ENCODE results near the gene GPR135.

The GPR135 gene

DNA sequence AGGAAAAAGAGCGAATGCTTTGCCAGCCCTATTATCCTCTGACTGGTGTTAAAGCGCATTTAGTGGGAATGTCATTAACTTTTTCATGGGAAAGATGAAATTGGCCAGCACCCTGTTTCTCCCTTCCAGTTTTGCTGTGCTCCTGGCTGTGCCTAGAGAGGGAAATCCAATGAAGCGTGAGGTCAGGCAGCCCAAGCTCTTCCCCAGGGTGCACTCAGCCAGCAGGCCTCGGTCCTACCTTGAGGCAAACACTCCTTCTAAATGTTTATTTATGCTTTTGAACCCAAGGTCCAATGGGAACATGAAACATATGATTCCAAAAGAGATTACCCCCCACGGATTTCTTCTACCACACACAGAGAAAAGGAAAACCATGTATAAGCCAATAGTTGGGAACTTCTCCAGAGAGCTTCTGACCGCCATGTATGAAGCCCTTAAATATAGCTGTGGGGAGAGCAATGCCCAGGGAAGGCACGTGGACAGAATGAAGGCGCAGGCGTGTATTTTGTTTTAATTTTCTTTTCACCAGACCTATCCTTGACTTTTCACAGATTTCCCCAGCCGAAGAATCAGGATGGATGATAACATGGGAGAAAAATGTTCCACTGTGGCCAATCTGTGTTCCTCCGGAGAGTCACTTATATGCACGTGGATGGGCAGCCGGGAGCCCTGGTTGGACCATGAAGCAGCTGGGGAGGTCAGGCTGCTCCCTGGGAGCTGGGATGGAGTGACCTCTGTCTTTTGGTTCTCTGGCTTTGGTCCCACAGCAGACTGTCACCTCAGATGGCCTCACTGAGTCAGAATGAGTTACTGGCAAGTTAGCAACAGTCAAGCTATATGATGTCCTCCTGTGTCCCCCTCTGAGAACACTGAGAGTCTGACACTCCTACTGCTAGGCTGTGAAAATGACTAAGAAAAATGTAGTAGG lies 37.3 kb downstream of the GPR135 start:
- DNase-seq: no peak
- H3K4me1 ChIP-seq (ENCODE audit: control extremely low read depth in 1 of 4, control insufficient read depth in 4 of 4, insufficient read depth in 4 of 4, low read length in 3 of 4): peaks cover 0 to 20% (median 4%) of the 10 kb centered on the region in 4 experiments
- ChIA-PET CTCF (interaction anchor here (1.1 to 2.5 kb wide), 6 partner anchors 11 to 302 kb away, joined by 3 to 12 read pairs (median 5); no protein-coding TSS in a partner anchor), POLR2A (no interaction called here)
- H3K27ac ChIP-seq (ENCODE audit: insufficient read depth in 1 of 2, low read depth in 1 of 2, low read length in 2 of 2, poor library complexity in 1 of 2, severe bottlenecking in 2 of 2): no peak overlapping the region
- 98% methylated on average over 6 of the region's 13 CpGs for WGBS (ENCODE audit: insufficient coverage)
- no peaks in the 10 kb centered on the region for H3K9me3 ChIP-seq (ENCODE audit: control extremely low read depth in 1 of 5, control insufficient read depth in 4 of 5, insufficient read depth in 2 of 5, low read depth in 1 of 5, low read length in 4 of 5)
- no peak overlapping the region for H3K4me3 ChIP-seq (ENCODE audit: control insufficient read depth in 1 of 7, extremely low read depth in 1 of 7, insufficient read depth in 4 of 7, low read depth in 2 of 7, low read length in 6 of 7)
- no peaks in the 10 kb centered on the region for H3K27me3 ChIP-seq (replicated peaks in 2 of 5; ENCODE audit: control insufficient read depth in 4 of 5, insufficient read depth in 5 of 5, low read length in 4 of 5)
- H3K36me3 ChIP-seq (ENCODE audit: control insufficient read depth in 4 of 4, insufficient read depth in 4 of 4, low read length in 3 of 4): no peaks in the 10 kb centered on the region

DNA sequence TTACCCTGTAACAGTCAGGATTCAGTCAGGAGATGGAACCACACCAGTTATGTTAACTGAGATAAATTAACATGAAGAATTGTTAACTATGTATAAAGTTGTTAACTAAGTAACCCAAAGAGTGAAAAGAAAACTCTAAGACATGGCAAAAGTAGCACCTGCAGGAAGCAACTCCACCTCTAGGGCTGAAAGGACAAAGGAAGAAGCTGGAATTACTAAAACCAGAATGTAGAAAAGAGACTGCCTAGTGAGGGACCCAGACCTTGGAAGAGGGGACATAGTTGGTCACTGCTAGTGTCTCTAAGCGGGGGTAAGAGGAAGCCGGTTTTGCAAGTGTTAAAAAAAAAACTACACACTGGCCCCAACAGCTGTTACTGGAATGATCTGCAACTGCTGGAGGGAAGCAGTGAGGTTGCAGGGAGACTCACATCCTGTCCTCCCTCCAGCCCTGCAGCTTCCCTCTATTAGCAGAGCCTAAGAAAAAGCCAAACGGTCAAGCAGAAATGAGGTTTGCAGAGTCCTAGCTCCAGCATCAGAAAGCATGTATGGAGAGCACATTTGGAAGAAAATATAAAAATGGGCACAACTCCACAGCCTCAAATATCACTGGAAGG lies 39.8 kb downstream of the GPR135 start:
- H3K4me3 ChIP-seq (ENCODE audit: control insufficient read depth in 1 of 7, extremely low read depth in 1 of 7, insufficient read depth in 4 of 7, low read depth in 2 of 7, low read length in 6 of 7): no peak overlapping the region
- ChIA-PET CTCF (interaction anchor here (0.9 to 1.6 kb wide), 3 partner anchors 57 to 299 kb away, joined by 3 to 4 read pairs (median 3); no protein-coding TSS in a partner anchor), POLR2A (no interaction called here)
- H3K27ac ChIP-seq (ENCODE audit: insufficient read depth in 1 of 2, low read depth in 1 of 2, low read length in 2 of 2, poor library complexity in 1 of 2, severe bottlenecking in 2 of 2): no peak overlapping the region
- no peaks in the 10 kb centered on the region for H3K9me3 ChIP-seq (ENCODE audit: control extremely low read depth in 1 of 5, control insufficient read depth in 4 of 5, insufficient read depth in 2 of 5, low read depth in 1 of 5, low read length in 4 of 5)
- H3K36me3 ChIP-seq (ENCODE audit: control insufficient read depth in 4 of 4, insufficient read depth in 4 of 4, low read length in 3 of 4): no peaks in the 10 kb centered on the region
- WGBS (ENCODE audit: insufficient coverage): 80% methylated on average over 1 of the region's 3 CpGs
- no peak for DNase-seq
- H3K4me1 ChIP-seq (ENCODE audit: control extremely low read depth in 1 of 4, control insufficient read depth in 4 of 4, insufficient read depth in 4 of 4, low read length in 3 of 4): peaks cover 0 to 20% (median 4%) of the 10 kb centered on the region in 4 experiments
- H3K27me3 ChIP-seq (replicated peaks in 2 of 5; ENCODE audit: control insufficient read depth in 4 of 5, insufficient read depth in 5 of 5, low read length in 4 of 5): no peaks in the 10 kb centered on the region

GRCh38 chr14:59424341-59425071 lies 40.7 kb downstream of the GPR135 start:
- POLR2A ChIA-PET: no interaction called here
- CTCF ChIA-PET: interaction anchor here (0.9 to 1.6 kb wide), 3 partner anchors 56 to 298 kb away, joined by 3 to 4 read pairs (median 3); no protein-coding TSS in a partner anchor
- Histone ChIP-seq H3K36me3 (ENCODE audit: control insufficient read depth in 4 of 4, insufficient read depth in 4 of 4, low read length in 3 of 4) (no peaks in the 10 kb centered on the region), H3K4me1 (ENCODE audit: control extremely low read depth in 1 of 4, control insufficient read depth in 4 of 4, insufficient read depth in 4 of 4, low read length in 3 of 4) (peaks cover 0 to 20% (median 4%) of the 10 kb centered on the region in 4 experiments), H3K27me3 (replicated peaks in 2 of 5; ENCODE audit: control insufficient read depth in 4 of 5, insufficient read depth in 5 of 5, low read length in 4 of 5) (no peaks in the 10 kb centered on the region), H3K9me3 (ENCODE audit: control extremely low read depth in 1 of 5, control insufficient read depth in 4 of 5, insufficient read depth in 2 of 5, low read depth in 1 of 5, low read length in 4 of 5) (no peaks in the 10 kb centered on the region), H3K4me3 (ENCODE audit: control insufficient read depth in 1 of 7, extremely low read depth in 1 of 7, insufficient read depth in 4 of 7, low read depth in 2 of 7, low read length in 6 of 7) (no peak overlapping the region), H3K27ac (ENCODE audit: insufficient read depth in 1 of 2, low read depth in 1 of 2, low read length in 2 of 2, poor library complexity in 1 of 2, severe bottlenecking in 2 of 2) (no peak overlapping the region)
- 95% methylated on average over 2 of the region's 4 CpGs for WGBS (ENCODE audit: insufficient coverage)
- DNase-seq: no peak

DNA sequence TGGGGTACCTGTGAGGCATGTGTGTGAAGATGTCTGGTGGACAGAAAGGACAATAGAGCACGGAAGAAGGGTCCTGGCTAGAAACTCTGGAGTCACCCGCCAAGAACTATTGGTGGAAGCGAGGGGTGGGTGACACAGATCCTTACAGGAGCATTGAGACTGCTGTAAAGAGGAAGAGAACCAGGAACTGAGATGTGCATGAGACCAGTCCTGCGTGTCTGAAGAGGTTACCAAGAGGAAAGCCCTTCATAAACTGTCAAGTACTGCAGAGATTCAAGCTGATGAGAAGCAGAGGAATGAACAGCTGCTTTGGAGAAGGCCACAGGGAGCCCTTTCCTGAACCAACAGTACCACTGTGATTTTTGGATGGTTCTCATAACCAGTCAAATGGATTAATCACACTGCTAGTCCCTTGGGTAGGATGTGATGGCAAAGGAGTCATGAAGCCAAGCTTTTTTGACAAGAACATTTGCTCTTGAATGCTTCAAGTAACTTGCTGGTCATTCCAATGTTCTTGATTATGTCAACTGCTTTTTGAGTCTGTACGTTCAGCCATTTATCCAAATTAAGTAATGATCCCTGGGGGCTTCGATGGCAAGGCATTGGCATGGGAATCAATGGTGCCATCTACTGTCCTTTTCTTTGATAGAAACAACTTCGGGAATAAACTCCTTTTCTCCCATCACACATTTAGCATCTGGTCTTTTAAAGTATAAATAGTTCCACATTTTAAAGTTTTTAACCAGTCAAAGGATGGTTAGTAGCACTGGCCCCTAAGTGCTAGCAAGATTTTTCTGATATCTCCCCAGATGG lies 42.9 kb downstream of the GPR135 start:
- no peak for DNase-seq
- Histone ChIP-seq H3K4me3 (ENCODE audit: control insufficient read depth in 1 of 7, extremely low read depth in 1 of 7, insufficient read depth in 4 of 7, low read depth in 2 of 7, low read length in 6 of 7) (no peak overlapping the region), H3K36me3 (ENCODE audit: control insufficient read depth in 4 of 4, insufficient read depth in 4 of 4, low read length in 3 of 4) (no peaks in the 10 kb centered on the region), H3K27ac (ENCODE audit: insufficient read depth in 1 of 2, low read depth in 1 of 2, low read length in 2 of 2, poor library complexity in 1 of 2, severe bottlenecking in 2 of 2) (no peak overlapping the region), H3K4me1 (ENCODE audit: control extremely low read depth in 1 of 4, control insufficient read depth in 4 of 4, insufficient read depth in 4 of 4, low read length in 3 of 4) (peaks cover 0 to 19% (median 4%) of the 10 kb centered on the region in 4 experiments), H3K27me3 (replicated peaks in 2 of 5; ENCODE audit: control insufficient read depth in 4 of 5, insufficient read depth in 5 of 5, low read length in 4 of 5) (no peaks in the 10 kb centered on the region), H3K9me3 (ENCODE audit: control extremely low read depth in 1 of 5, control insufficient read depth in 4 of 5, insufficient read depth in 2 of 5, low read depth in 1 of 5, low read length in 4 of 5) (no peaks in the 10 kb centered on the region)
- POLR2A ChIA-PET: no interaction called here
- CTCF ChIA-PET: interaction anchor here (0.6 to 1.5 kb wide), 7 partner anchors 8 to 978 kb away, joined by 3 to 4 read pairs (median 3); no protein-coding TSS in a partner anchor
- WGBS (ENCODE audit: insufficient coverage): 94% methylated on average over 4 of the region's 7 CpGs

GRCh38 chr14:59419303-59419702 lies 45.9 kb downstream of the GPR135 start:
- ChIA-PET CTCF (interaction anchor here (1.0 kb wide), 2 partner anchors 10 to 296 kb away, joined by 3 read pairs; no protein-coding TSS in a partner anchor), POLR2A (interaction anchor here (0.6 kb wide), 1 partner anchor 847 kb away, joined by 4 read pairs; no protein-coding TSS in a partner anchor)
- Histone ChIP-seq H3K27me3 (replicated peaks in 2 of 5; ENCODE audit: control insufficient read depth in 4 of 5, insufficient read depth in 5 of 5, low read length in 4 of 5) (no peaks in the 10 kb centered on the region), H3K36me3 (ENCODE audit: control insufficient read depth in 4 of 4, insufficient read depth in 4 of 4, low read length in 3 of 4) (no peaks in the 10 kb centered on the region), H3K27ac (ENCODE audit: insufficient read depth in 1 of 2, low read depth in 1 of 2, low read length in 2 of 2, poor library complexity in 1 of 2, severe bottlenecking in 2 of 2) (no peak overlapping the region), H3K9me3 (ENCODE audit: control extremely low read depth in 1 of 5, control insufficient read depth in 4 of 5, insufficient read depth in 2 of 5, low read depth in 1 of 5, low read length in 4 of 5) (no peaks in the 10 kb centered on the region), H3K4me1 (ENCODE audit: control extremely low read depth in 1 of 4, control insufficient read depth in 4 of 4, insufficient read depth in 4 of 4, low read length in 3 of 4) (no peaks in the 10 kb centered on the region), H3K4me3 (ENCODE audit: control insufficient read depth in 1 of 7, extremely low read depth in 1 of 7, insufficient read depth in 4 of 7, low read depth in 2 of 7, low read length in 6 of 7) (no peak overlapping the region)
- no peak for DNase-seq
- WGBS (ENCODE audit: insufficient coverage): no CpG with 5 or more reads among the region's 2 CpGs

GRCh38 chr14:59417311-59417710 lies 47.9 kb downstream of the GPR135 start:
- no peaks in the 10 kb centered on the region for H3K9me3 ChIP-seq (ENCODE audit: control extremely low read depth in 1 of 5, control insufficient read depth in 4 of 5, insufficient read depth in 2 of 5, low read depth in 1 of 5, low read length in 4 of 5)
- no peaks in the 10 kb centered on the region for H3K4me1 ChIP-seq (ENCODE audit: control extremely low read depth in 1 of 4, control insufficient read depth in 4 of 4, insufficient read depth in 4 of 4, low read length in 3 of 4)
- WGBS (ENCODE audit: insufficient coverage): 98% methylated on average over 5 of the region's 6 CpGs
- no peak overlapping the region for H3K27ac ChIP-seq (ENCODE audit: insufficient read depth in 1 of 2, low read depth in 1 of 2, low read length in 2 of 2, poor library complexity in 1 of 2, severe bottlenecking in 2 of 2)
- POLR2A ChIA-PET: no interaction called here
- no peak overlapping the region for H3K4me3 ChIP-seq (ENCODE audit: control insufficient read depth in 1 of 7, extremely low read depth in 1 of 7, insufficient read depth in 4 of 7, low read depth in 2 of 7, low read length in 6 of 7)
- DNase-seq: no peak
- CTCF ChIA-PET: no interaction called here
- H3K27me3 ChIP-seq (replicated peaks in 2 of 5; ENCODE audit: control insufficient read depth in 4 of 5, insufficient read depth in 5 of 5, low read length in 4 of 5): no peaks in the 10 kb centered on the region
- no peaks in the 10 kb centered on the region for H3K36me3 ChIP-seq (ENCODE audit: control insufficient read depth in 4 of 4, insufficient read depth in 4 of 4, low read length in 3 of 4)

All from common myeloid progenitor, CD34-positive (primary cell).